Mesothelial cell of epicardium (in vitro differentiated cells): Measurements from ENCODE around the gene EIF6. TPM values are rescaled to one million over a fixed set of nuclear protein-coding genes. Genes with fewer than 3 reads are reported as not detected.
"Not testable (repeated sequence)": the region's sequence is repeated elsewhere in the genome, so short reads cannot be mapped to it uniquely, and the experiment has no call there.

Experiments
- DNase-seq, 2 experiments: peaks; one replicate each; pipeline ENCODE4 v3.0.0; 2021; ENCODE audit warnings: low spot score in 2 of 2; ENCODE audit not compliant: unreplicated experiment in 2 of 2
- H3K27ac Mint-ChIP-seq: 2 replicates; pipeline ENCODE4 v1.8.0; 2021; ENCODE audit warnings: mixed read lengths
- H3K27me3 Mint-ChIP-seq: 2 replicates; pipeline ENCODE4 v1.8.0; 2021; ENCODE audit warnings: low read depth, mixed read lengths
- H3K36me3 Mint-ChIP-seq: 2 replicates; pipeline ENCODE4 v1.8.0; 2021; ENCODE audit warnings: mixed read lengths
- H3K4me1 Mint-ChIP-seq: 2 replicates; pipeline ENCODE4 v1.8.0; 2021; ENCODE audit warnings: mixed read lengths
- H3K4me3 Mint-ChIP-seq: 2 replicates; pipeline ENCODE4 v1.8.0; 2021; ENCODE audit warnings: mild to moderate bottlenecking, moderate library complexity, mixed read lengths
- H3K9me3 Mint-ChIP-seq: 2 replicates; pipeline ENCODE4 v1.8.0; 2021; ENCODE audit warnings: mixed read lengths
- CTCF ChIP-seq: fragments of 200-600 bp; sonication (generic); IDR thresholded peaks from one replicate; pipeline ENCODE4 v1.5.0; 2021; ENCODE audit warnings: antibody characterized with exemption; ENCODE audit not compliant: unreplicated experiment
- total RNA-seq: library from RNA; stranded (reverse); gene quantifications from 3 replicates; pipeline ENCODE4 v1.2.1, GENCODE V29; 2021

The EIF6 gene
- total RNA-seq, 1 donor from 2014 or later = 107 TPM

- Mint-ChIP-seq H3K27ac (peak overlapping the region; percentile 98), H3K4me1 (peaks cover 29% of the 10 kb centered on the region), H3K9me3 (no peaks in the 10 kb centered on the region), H3K27me3 (no peaks in the 10 kb centered on the region), H3K36me3 (peaks cover 10% of the 10 kb centered on the region), H3K4me3 (no peak overlapping the region)
- no peak for DNase-seq
- TF ChIP-seq CTCF = no peak
These were observed 20.8 kb downstream of the EIF6 start for GRCh38 chr20:35263532-35264341.

- not testable (repeated sequence) for H3K9me3 Mint-ChIP-seq, H3K4me3 Mint-ChIP-seq, H3K27me3 Mint-ChIP-seq
- DNase-seq = peak in 1 of 2 experiments; percentile 47
- Mint-ChIP-seq H3K27ac (peak overlapping the region; percentile 98), H3K36me3 (peaks cover 10% of the 10 kb centered on the region), H3K4me1 (peaks cover 36% of the 10 kb centered on the region)
These were observed 21.6 kb downstream of the EIF6 start for GRCh38 chr20:35262731-35263531.

GRCh38 chr20:35262321-35262720 lies 22.3 kb downstream of the EIF6 start:
- not testable (repeated sequence) for H3K4me3 Mint-ChIP-seq, H3K9me3 Mint-ChIP-seq, H3K36me3 Mint-ChIP-seq, H3K27me3 Mint-ChIP-seq, DNase-seq
- peak overlapping the region; percentile 84 for H3K27ac Mint-ChIP-seq
- H3K4me1 Mint-ChIP-seq = peaks cover 38% of the 10 kb centered on the region

- TF ChIP-seq CTCF = no peak
- Mint-ChIP-seq H3K36me3 (peaks cover 2% of the 10 kb centered on the region), H3K27me3 (no peaks in the 10 kb centered on the region), H3K4me1 (peaks cover 43% of the 10 kb centered on the region), H3K4me3 (no peak overlapping the region), H3K27ac (peak overlapping the region; percentile 73), H3K9me3 (no peaks in the 10 kb centered on the region)
- DNase-seq = no peak
These were observed 24.1 kb downstream of the EIF6 start for GRCh38 chr20:35260426-35260825.

GRCh38 chr20:35257175-35257909 lies 27.2 kb downstream of the EIF6 start:
- H3K9me3 Mint-ChIP-seq = no peaks in the 10 kb centered on the region
- H3K27ac Mint-ChIP-seq = peak overlapping the region; percentile 69
- H3K36me3 Mint-ChIP-seq = peaks cover 2% of the 10 kb centered on the region
- no peaks in the 10 kb centered on the region for H3K27me3 Mint-ChIP-seq
- TF ChIP-seq CTCF = no peak
- no peak for DNase-seq
- H3K4me3 Mint-ChIP-seq = no peak overlapping the region
- H3K4me1 Mint-ChIP-seq = peaks cover 22% of the 10 kb centered on the region

GRCh38 chr20:35254448-35254999 lies 30.0 kb downstream of the EIF6 start:
- H3K27me3 Mint-ChIP-seq = no peaks in the 10 kb centered on the region
- no peak overlapping the region for H3K27ac Mint-ChIP-seq
- H3K4me3 Mint-ChIP-seq = no peak overlapping the region
- H3K36me3 Mint-ChIP-seq = peaks cover 2% of the 10 kb centered on the region
- no peak for TF ChIP-seq CTCF
- H3K4me1 Mint-ChIP-seq = peaks cover 21% of the 10 kb centered on the region
- no peaks in the 10 kb centered on the region for H3K9me3 Mint-ChIP-seq
- DNase-seq = no peak
